Measurements from ENCODE around the gene NTF3.

DNA sequence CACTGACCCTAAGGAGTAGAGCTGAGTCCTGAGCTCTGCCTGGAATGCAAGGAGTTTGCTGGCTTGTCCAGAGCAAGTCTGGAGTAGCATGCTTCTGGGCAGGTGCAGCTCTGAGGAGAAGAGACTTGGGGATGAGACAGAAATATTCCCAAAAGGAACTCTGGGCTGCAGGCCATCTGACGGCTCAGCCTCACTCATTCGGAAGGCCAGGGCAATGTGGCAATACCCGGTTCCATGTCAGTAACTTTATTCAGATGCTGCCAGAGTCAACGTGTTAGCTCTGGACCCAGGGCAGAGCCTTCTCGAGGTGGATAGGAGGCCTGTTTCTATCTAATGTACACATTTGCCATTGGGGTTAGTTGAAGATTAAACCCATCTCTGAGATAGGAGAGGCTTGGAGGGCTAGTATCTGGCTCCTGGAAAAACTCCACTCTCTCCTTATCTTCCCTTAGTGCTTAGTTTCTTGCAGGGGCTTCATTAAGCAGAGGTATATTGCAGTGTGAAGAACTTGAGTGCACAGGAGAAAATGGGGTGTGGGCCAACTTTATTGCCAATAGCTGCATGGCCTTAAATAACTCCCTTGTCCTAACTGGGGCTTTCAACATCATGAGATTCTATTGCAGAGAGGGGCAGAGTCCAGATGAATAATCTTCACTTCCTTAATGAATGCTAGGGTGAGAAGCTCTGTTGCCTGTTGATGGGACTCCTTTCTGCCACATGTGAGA lies 65.6 kb downstream of the NTF3 start:
- TF ChIP-seq SIN3A (IDR thresholded peaks at IDR 0.05; ENCODE audit: borderline replicate concordance in 2 of 2, control insufficient read depth in 1 of 2, low read depth in 2 of 2, low read length in 2 of 2) (no peak), CBX5 (IDR thresholded peaks at IDR 0.05; ENCODE audit: borderline replicate concordance, low read depth) (no peak), ZNF830 (CRISPR knock-in tag; IDR thresholded peaks at IDR 0.05) (no peak), ELF2 (CRISPR knock-in tag; IDR thresholded peaks at IDR 0.05) (no peak)
- TF ChIP-seq, protein P1, sequence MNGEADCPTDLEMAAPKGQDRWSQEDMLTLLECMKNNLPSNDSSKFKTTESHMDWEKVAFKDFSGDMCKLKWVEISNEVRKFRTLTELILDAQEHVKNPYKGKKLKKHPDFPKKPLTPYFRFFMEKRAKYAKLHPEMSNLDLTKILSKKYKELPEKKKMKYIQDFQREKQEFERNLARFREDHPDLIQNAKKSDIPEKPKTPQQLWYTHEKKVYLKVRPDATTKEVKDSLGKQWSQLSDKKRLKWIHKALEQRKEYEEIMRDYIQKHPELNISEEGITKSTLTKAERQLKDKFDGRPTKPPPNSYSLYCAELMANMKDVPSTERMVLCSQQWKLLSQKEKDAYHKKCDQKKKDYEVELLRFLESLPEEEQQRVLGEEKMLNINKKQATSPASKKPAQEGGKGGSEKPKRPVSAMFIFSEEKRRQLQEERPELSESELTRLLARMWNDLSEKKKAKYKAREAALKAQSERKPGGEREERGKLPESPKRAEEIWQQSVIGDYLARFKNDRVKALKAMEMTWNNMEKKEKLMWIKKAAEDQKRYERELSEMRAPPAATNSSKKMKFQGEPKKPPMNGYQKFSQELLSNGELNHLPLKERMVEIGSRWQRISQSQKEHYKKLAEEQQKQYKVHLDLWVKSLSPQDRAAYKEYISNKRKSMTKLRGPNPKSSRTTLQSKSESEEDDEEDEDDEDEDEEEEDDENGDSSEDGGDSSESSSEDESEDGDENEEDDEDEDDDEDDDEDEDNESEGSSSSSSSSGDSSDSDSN (IDR thresholded peaks at IDR 0.05; ENCODE audit: borderline replicate concordance in 1 of 2, low read depth in 2 of 2, low read length in 2 of 2): no peak
- TF ChIP-seq, protein P2, sequence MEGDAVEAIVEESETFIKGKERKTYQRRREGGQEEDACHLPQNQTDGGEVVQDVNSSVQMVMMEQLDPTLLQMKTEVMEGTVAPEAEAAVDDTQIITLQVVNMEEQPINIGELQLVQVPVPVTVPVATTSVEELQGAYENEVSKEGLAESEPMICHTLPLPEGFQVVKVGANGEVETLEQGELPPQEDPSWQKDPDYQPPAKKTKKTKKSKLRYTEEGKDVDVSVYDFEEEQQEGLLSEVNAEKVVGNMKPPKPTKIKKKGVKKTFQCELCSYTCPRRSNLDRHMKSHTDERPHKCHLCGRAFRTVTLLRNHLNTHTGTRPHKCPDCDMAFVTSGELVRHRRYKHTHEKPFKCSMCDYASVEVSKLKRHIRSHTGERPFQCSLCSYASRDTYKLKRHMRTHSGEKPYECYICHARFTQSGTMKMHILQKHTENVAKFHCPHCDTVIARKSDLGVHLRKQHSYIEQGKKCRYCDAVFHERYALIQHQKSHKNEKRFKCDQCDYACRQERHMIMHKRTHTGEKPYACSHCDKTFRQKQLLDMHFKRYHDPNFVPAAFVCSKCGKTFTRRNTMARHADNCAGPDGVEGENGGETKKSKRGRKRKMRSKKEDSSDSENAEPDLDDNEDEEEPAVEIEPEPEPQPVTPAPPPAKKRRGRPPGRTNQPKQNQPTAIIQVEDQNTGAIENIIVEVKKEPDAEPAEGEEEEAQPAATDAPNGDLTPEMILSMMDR (IDR thresholded peaks at IDR 0.05 in 2 of 3, conservative IDR thresholded peaks at IDR 0.05 in 1 of 3; ENCODE audit: insufficient read depth in 2 of 3, low read depth in 1 of 3, low read length in 3 of 3): no peak
- TF ChIP-seq, protein P3, sequence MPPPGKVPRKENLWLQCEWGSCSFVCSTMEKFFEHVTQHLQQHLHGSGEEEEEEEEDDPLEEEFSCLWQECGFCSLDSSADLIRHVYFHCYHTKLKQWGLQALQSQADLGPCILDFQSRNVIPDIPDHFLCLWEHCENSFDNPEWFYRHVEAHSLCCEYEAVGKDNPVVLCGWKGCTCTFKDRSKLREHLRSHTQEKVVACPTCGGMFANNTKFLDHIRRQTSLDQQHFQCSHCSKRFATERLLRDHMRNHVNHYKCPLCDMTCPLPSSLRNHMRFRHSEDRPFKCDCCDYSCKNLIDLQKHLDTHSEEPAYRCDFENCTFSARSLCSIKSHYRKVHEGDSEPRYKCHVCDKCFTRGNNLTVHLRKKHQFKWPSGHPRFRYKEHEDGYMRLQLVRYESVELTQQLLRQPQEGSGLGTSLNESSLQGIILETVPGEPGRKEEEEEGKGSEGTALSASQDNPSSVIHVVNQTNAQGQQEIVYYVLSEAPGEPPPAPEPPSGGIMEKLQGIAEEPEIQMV (tag; conservative IDR thresholded peaks at IDR 0.05; ENCODE audit: low read depth): no peak

Data from K562 (cell line).